GM23338 (cell line): ENCODE measurements around the gene GALNT14. TPM values are rescaled to one million over a fixed set of nuclear protein-coding genes. Genes with fewer than 3 reads are reported as not detected.

ENCODE experiments used
- ATAC-seq: fragments of 200-7000 bp; cut with Tn5 transposase; 3 replicates; pipeline ENCODE4 v1.9.1; 2020
- DNase-seq: peaks from one replicate; pipeline ENCODE4 v3.0.0-alpha.2; 2015; ENCODE audit warnings: low spot score
- H2AFZ ChIP-seq: fragments of 200-600 bp; sonication (generic); 2 replicates; pipeline ENCODE4 v1.8.0; 2016; ENCODE audit warnings: antibody characterized with exemption, mild to moderate bottlenecking, moderate library complexity
- H3F3A ChIP-seq: fragments of 200-600 bp; sonication (generic); replicated peaks from 2 replicates; pipeline ENCODE4 v1.8.0; 2017; ENCODE audit warnings: antibody characterized with exemption, mixed run types, low read depth
- H3K27ac ChIP-seq: fragments of 200-600 bp; sonication (generic); 2 replicates; pipeline ENCODE4 v1.6.1; 2016; ENCODE audit warnings: low read depth
- H3K27me3 ChIP-seq: fragments of 200-600 bp; sonication (generic); 2 replicates; pipeline ENCODE4 v1.8.0; 2016; ENCODE audit warnings: mild to moderate bottlenecking, mixed run types, moderate library complexity; ENCODE audit not compliant: insufficient read depth
- H3K36me3 ChIP-seq: fragments of 200-600 bp; sonication (generic); 2 replicates; pipeline ENCODE4 v1.8.0; 2016; ENCODE audit warnings: mild to moderate bottlenecking; ENCODE audit not compliant: insufficient read depth
- H3K4me1 ChIP-seq: fragments of 200-600 bp; sonication (generic); 2 replicates; pipeline ENCODE4 v1.8.0; 2016; ENCODE audit warnings: mild to moderate bottlenecking, moderate library complexity; ENCODE audit not compliant: insufficient read depth
- H3K4me2 ChIP-seq: fragments of 200-600 bp; sonication (generic); 2 replicates; pipeline ENCODE4 v1.7.1; 2017; ENCODE audit warnings: mixed run types
- H3K4me3 ChIP-seq: fragments of 200-600 bp; sonication (generic); 2 replicates; pipeline ENCODE4 v1.6.1; 2016; ENCODE audit warnings: mixed run types
- H3K79me2 ChIP-seq: fragments of 200-600 bp; sonication (generic); replicated peaks from 2 replicates; pipeline ENCODE4 v1.8.0; 2017; ENCODE audit warnings: mild to moderate bottlenecking; ENCODE audit not compliant: insufficient read depth
- H3K9me2 ChIP-seq: fragments of 200-600 bp; sonication (generic); 2 replicates; pipeline ENCODE4 v1.8.0; 2017; ENCODE audit not compliant: insufficient read depth
- H4K20me1 ChIP-seq: fragments of 200-600 bp; sonication (generic); replicated peaks from 2 replicates; pipeline ENCODE4 v1.8.0; 2017; ENCODE audit warnings: mild to moderate bottlenecking; ENCODE audit not compliant: insufficient read depth
- H3K27ac Mint-ChIP-seq: 2 replicates; pipeline ENCODE4 v1.8.0; 2020; ENCODE audit warnings: inconsistent platforms, mild to moderate bottlenecking, moderate library complexity, mixed read lengths
- H3K27me3 Mint-ChIP-seq: 3 replicates; pipeline ENCODE4 v1.8.0; 2022; ENCODE audit warnings: low read depth, mild to moderate bottlenecking, moderate library complexity, mixed read lengths, inconsistent platforms; ENCODE audit not compliant: insufficient read depth, poor library complexity
- H3K36me3 Mint-ChIP-seq: 3 replicates; pipeline ENCODE4 v1.8.0; 2021; ENCODE audit warnings: low read depth, mild to moderate bottlenecking, inconsistent platforms, moderate library complexity, mixed read lengths
- H3K4me1 Mint-ChIP-seq: 3 replicates; pipeline ENCODE4 v1.8.0; 2020; ENCODE audit warnings: mild to moderate bottlenecking, inconsistent platforms, mixed read lengths
- H3K4me3 Mint-ChIP-seq: 3 replicates; pipeline ENCODE4 v1.8.0; 2021; ENCODE audit warnings: moderate library complexity, mild to moderate bottlenecking, inconsistent platforms, mixed read lengths
- H3K9me3 Mint-ChIP-seq: 3 replicates; pipeline ENCODE4 v1.8.0; 2020; ENCODE audit warnings: moderate library complexity, mild to moderate bottlenecking, inconsistent platforms, mixed read lengths
- CREB1 ChIP-seq: fragments of 250-450 bp; sonication (Bioruptor Pico); IDR thresholded peaks from 2 replicates; pipeline ENCODE4 v1.5.0; 2020; ENCODE audit warnings: low read depth, mild to moderate bottlenecking, moderate library complexity
- ETS1 ChIP-seq: IDR thresholded peaks from 2 replicates; pipeline ENCODE4 v1.6.1; 2016; ENCODE audit warnings: antibody characterized with exemption
- EZH2 ChIP-seq: fragments of 200-600 bp; sonication (generic); IDR thresholded peaks from one replicate; pipeline ENCODE4 v1.8.0; 2017; ENCODE audit warnings: antibody characterized with exemption, mild to moderate bottlenecking, low read depth; ENCODE audit not compliant: unreplicated experiment
- EZH2phosphoT487 ChIP-seq: fragments of 200-600 bp; sonication (generic); IDR thresholded peaks from one replicate; pipeline ENCODE4 v1.8.1; 2018; ENCODE audit warnings: antibody characterized with exemption; ENCODE audit not compliant: unreplicated experiment
- JUNB ChIP-seq: IDR thresholded peaks from one replicate; pipeline ENCODE4 v1.6.1; 2016; ENCODE audit warnings: antibody characterized with exemption; ENCODE audit not compliant: unreplicated experiment
- NANOG ChIP-seq: IDR thresholded peaks from 2 replicates; pipeline ENCODE4 v1.6.1; 2016; ENCODE audit warnings: antibody characterized with exemption, borderline replicate concordance
- POLR2AphosphoS5 ChIP-seq: IDR thresholded peaks from 2 replicates; pipeline ENCODE4 v1.6.1; 2016; ENCODE audit warnings: antibody characterized with exemption, low read depth
- STAT1 ChIP-seq: IDR thresholded peaks from one replicate; pipeline ENCODE4 v1.6.1; 2016; ENCODE audit warnings: antibody characterized with exemption; ENCODE audit not compliant: unreplicated experiment
- ZNF114 ChIP-seq: fragments of 250-450 bp; sonication (Bioruptor Pico); IDR thresholded peaks from 2 replicates; pipeline ENCODE4 v1.5.0; 2020; ENCODE audit warnings: mild to moderate bottlenecking, moderate library complexity
- ZNF331 ChIP-seq: fragments of 250-450 bp; sonication (Bioruptor Pico); IDR thresholded peaks from 2 replicates; pipeline ENCODE4 v1.5.0; 2020; ENCODE audit warnings: low read depth, mild to moderate bottlenecking, moderate library complexity
- ZNF462 ChIP-seq: fragments of 250-450 bp; sonication (Bioruptor Pico); IDR thresholded peaks from 2 replicates; pipeline ENCODE4 v1.5.0; 2020; ENCODE audit warnings: mild to moderate bottlenecking, moderate library complexity
- polyA plus RNA-seq: library from polyadenylated mRNA; unstranded; fragments of >200 nt; fragmentation: Nextera tagmentation; extraction: Ambion mirVana; gene quantifications from 2 replicates; pipeline ENCODE4 v1.2.1, GENCODE V29; 2016
- total RNA-seq: library from RNA; depleted of rRNA; stranded (reverse); fragments of >200 nt; shearing (Covaris generic); gene quantifications from 2 replicates; pipeline ENCODE4 v1.2.3, GENCODE V29; 2014
- TF ChIP-seq, protein P1 (sequence below), 2 experiments: fragments of 200-600 bp in 1 of 2; sonication (generic) in 1 of 2; conservative IDR thresholded peaks; 2 replicates each; pipeline versions ENCODE4 v1.5.1 to v1.6.1; 2016 to 2017; ENCODE audit warnings: antibody characterized with exemption in 2 of 2, low read depth in 2 of 2, mild to moderate bottlenecking in 2 of 2, moderate library complexity in 1 of 2
- TF ChIP-seq, protein P2 (sequence below): IDR thresholded peaks from one replicate; pipeline ENCODE4 v1.6.1; 2018; ENCODE audit warnings: antibody characterized with exemption; ENCODE audit not compliant: unreplicated experiment

The GALNT14 gene
- total and polyA plus RNA-seq, 2 experiments from 2014 or later: 5.4 to 7.7 TPM

- peaks cover 3% of the 10 kb centered on the region for H3K27me3 Mint-ChIP-seq
- no peak for ATAC-seq
- Histone ChIP-seq H4K20me1 (no peaks in the 10 kb centered on the region), H3F3A (no peaks in the 10 kb centered on the region), H3K4me3 (no peak overlapping the region), H2AFZ (no peak overlapping the region), H3K79me2 (no peaks in the 10 kb centered on the region), H3K27ac (no peak overlapping the region), H3K27me3 (no peaks in the 10 kb centered on the region), H3K4me2 (no peak overlapping the region), H3K4me1 (no peaks in the 10 kb centered on the region), H3K9me2 (0 out of 2 replicates have a peak, but pooled peaks cover 3% of the 10 kb centered on the region), H3K36me3 (no peaks in the 10 kb centered on the region)
- no peaks in the 10 kb centered on the region for H3K9me3 Mint-ChIP-seq
- DNase-seq: no peak
- TF ChIP-seq JUNB (no peak), STAT1 (no peak), ZNF331 (CRISPR knock-in tag) (no peak), EZH2phosphoT487 (no peak), NANOG (no peak), EZH2 (no peak), ETS1 (no peak), ZNF114 (no peak), ZNF462 (CRISPR knock-in tag) (no peak), POLR2AphosphoS5 (no peak), CREB1 (CRISPR knock-in tag) (no peak)
- TF ChIP-seq, protein P1, sequence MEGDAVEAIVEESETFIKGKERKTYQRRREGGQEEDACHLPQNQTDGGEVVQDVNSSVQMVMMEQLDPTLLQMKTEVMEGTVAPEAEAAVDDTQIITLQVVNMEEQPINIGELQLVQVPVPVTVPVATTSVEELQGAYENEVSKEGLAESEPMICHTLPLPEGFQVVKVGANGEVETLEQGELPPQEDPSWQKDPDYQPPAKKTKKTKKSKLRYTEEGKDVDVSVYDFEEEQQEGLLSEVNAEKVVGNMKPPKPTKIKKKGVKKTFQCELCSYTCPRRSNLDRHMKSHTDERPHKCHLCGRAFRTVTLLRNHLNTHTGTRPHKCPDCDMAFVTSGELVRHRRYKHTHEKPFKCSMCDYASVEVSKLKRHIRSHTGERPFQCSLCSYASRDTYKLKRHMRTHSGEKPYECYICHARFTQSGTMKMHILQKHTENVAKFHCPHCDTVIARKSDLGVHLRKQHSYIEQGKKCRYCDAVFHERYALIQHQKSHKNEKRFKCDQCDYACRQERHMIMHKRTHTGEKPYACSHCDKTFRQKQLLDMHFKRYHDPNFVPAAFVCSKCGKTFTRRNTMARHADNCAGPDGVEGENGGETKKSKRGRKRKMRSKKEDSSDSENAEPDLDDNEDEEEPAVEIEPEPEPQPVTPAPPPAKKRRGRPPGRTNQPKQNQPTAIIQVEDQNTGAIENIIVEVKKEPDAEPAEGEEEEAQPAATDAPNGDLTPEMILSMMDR (conservative IDR thresholded peaks at IDR 0.05; ENCODE audit: low read depth in 2 of 2): no peak
- TF ChIP-seq, protein P2, sequence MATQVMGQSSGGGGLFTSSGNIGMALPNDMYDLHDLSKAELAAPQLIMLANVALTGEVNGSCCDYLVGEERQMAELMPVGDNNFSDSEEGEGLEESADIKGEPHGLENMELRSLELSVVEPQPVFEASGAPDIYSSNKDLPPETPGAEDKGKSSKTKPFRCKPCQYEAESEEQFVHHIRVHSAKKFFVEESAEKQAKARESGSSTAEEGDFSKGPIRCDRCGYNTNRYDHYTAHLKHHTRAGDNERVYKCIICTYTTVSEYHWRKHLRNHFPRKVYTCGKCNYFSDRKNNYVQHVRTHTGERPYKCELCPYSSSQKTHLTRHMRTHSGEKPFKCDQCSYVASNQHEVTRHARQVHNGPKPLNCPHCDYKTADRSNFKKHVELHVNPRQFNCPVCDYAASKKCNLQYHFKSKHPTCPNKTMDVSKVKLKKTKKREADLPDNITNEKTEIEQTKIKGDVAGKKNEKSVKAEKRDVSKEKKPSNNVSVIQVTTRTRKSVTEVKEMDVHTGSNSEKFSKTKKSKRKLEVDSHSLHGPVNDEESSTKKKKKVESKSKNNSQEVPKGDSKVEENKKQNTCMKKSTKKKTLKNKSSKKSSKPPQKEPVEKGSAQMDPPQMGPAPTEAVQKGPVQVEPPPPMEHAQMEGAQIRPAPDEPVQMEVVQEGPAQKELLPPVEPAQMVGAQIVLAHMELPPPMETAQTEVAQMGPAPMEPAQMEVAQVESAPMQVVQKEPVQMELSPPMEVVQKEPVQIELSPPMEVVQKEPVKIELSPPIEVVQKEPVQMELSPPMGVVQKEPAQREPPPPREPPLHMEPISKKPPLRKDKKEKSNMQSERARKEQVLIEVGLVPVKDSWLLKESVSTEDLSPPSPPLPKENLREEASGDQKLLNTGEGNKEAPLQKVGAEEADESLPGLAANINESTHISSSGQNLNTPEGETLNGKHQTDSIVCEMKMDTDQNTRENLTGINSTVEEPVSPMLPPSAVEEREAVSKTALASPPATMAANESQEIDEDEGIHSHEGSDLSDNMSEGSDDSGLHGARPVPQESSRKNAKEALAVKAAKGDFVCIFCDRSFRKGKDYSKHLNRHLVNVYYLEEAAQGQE: no peak
- H3K4me1 Mint-ChIP-seq: peaks cover 10% of the 10 kb centered on the region; the same call in 2 of the 3 replicates
- no peaks in the 10 kb centered on the region; the same call in 2 of the 3 replicates for H3K36me3 Mint-ChIP-seq
- no peak overlapping the region for H3K27ac Mint-ChIP-seq
- no peak overlapping the region for H3K4me3 Mint-ChIP-seq
Measured at GRCh38 chr2:31020713-31021112, 117.5 kb downstream of the GALNT14 start.
